ENCODE data around the gene SYTL2.
A peak's percentile ranks its signal among the peaks of the same experiment; 100 is the strongest.

SYTL2 gene

GRCh38 chr11:85698195-85698594, 112.7 kb downstream of the SYTL2 start:
- DNase-seq (ENCODE audit: low read depth), result peak; percentile 8
- TF ChIP-seq CTCF (IDR thresholded peaks at IDR 0.05; ENCODE audit: insufficient read depth, low read depth, low read length, missing control alignments), result no peak
- no peak overlapping the region for H3K4me3 ChIP-seq (ENCODE audit: low read length)

- DNase-seq (ENCODE audit: low read depth), result no peak
- H3K4me3 ChIP-seq (ENCODE audit: low read length), result no peak overlapping the region
- TF ChIP-seq CTCF (IDR thresholded peaks at IDR 0.05; ENCODE audit: insufficient read depth, low read depth, low read length, missing control alignments), result no peak
Measured at GRCh38 chr11:85697747-85698146, 113.2 kb downstream of the SYTL2 start.

GRCh38 chr11:85695546-85695945, 115.4 kb downstream of the SYTL2 start:
- DNase-seq (ENCODE audit: low read depth), result no peak
- TF ChIP-seq CTCF (IDR thresholded peaks at IDR 0.05; ENCODE audit: insufficient read depth, low read depth, low read length, missing control alignments), result no peak
- H3K4me3 ChIP-seq (ENCODE audit: low read length), result no peak overlapping the region

GRCh38 chr11:85694385-85694980, 116.5 kb downstream of the SYTL2 start:
- TF ChIP-seq CTCF (IDR thresholded peaks at IDR 0.05; ENCODE audit: insufficient read depth, low read depth, low read length, missing control alignments), result peak; percentile 53
- peak; percentile 48 for DNase-seq (ENCODE audit: low read depth)
- H3K4me3 ChIP-seq (ENCODE audit: low read length), result no peak overlapping the region

- peak; percentile 60 for DNase-seq (ENCODE audit: low read depth)
- no peak for TF ChIP-seq CTCF (IDR thresholded peaks at IDR 0.05; ENCODE audit: insufficient read depth, low read depth, low read length, missing control alignments)
- no peak within 1 kb of the TSS for H3K4me3 ChIP-seq (ENCODE audit: low read length)
Measured at GRCh38 chr11:85685820-85686459, 125.0 kb downstream of the SYTL2 start, which contains the start of gene CCDC89. Gene CCDC89 (minus strand): TSS chr11:85686195. CDS start chr11:85686130, 65 bp downstream.

GRCh38 chr11:85685125-85685819, 125.7 kb downstream of the SYTL2 start:
- DNase-seq (ENCODE audit: low read depth), result no peak
- no peak overlapping the region for H3K4me3 ChIP-seq (ENCODE audit: low read length)
- TF ChIP-seq CTCF (IDR thresholded peaks at IDR 0.05; ENCODE audit: insufficient read depth, low read depth, low read length, missing control alignments), result no peak

Data from epithelial cell of esophagus (primary cell).